ENCODE data around the gene SREK1.

The SREK1 gene

DNA sequence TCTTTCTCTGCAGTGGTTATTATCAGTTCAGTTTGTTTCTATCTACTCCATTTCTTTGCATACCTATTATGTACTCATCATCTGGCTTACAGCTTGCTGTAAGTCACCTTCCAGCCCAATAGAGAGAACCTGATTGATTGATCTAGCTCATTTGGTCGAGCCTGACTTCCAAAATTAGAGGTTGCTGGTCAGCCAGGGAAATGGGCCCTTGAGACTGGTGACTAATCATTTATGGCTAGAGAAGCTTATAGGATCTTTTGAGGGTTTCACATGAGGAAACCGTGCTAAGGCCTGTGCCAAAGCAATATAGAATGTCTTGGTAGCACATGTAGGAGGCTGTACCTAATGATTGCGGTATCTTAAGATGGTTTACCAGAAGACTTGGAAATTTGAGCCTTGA, 5.8 kb downstream of the SREK1 start:
- peaks cover 14% of the 10 kb centered on the region; the same call in 1 of the 2 replicates for H3K36me3 ChIP-seq (ENCODE audit: low read length)
- peaks cover 100% of the 10 kb centered on the region for H3K79me2 ChIP-seq (ENCODE audit: insufficient read depth, low read length)
- no peak overlapping the region for H2AFZ ChIP-seq (ENCODE audit: low read depth, low read length, severe bottlenecking)
- no peaks in the 10 kb centered on the region for H3K9me3 ChIP-seq (ENCODE audit: insufficient read depth, low read length)
- H3K9ac ChIP-seq (ENCODE audit: low read length) = no peak overlapping the region
- H3K27me3 ChIP-seq (ENCODE audit: low read length) = no peaks in the 10 kb centered on the region
- no peak overlapping the region for H3K4me2 ChIP-seq (ENCODE audit: low read depth, low read length, poor library complexity, severe bottlenecking)
- peaks cover 12% of the 10 kb centered on the region; the same call in 1 of the 2 replicates for H3F3A ChIP-seq (ENCODE audit: insufficient read depth)
- peaks cover 38% of the 10 kb centered on the region for H4K20me1 ChIP-seq (ENCODE audit: low read depth, low read length)
- no peaks in the 10 kb centered on the region for H3K9me2 ChIP-seq (replicated peaks; ENCODE audit: insufficient read depth, low read length)
- no peak overlapping the region for H3K4me3 ChIP-seq (ENCODE audit: insufficient read depth, low read length, poor library complexity, severe bottlenecking)
- no peak overlapping the region for H3K27ac ChIP-seq (ENCODE audit: low read depth, low read length)
- TF ChIP-seq EZH2phosphoT487 (conservative IDR thresholded peaks at IDR 0.05; ENCODE audit: low read length) = no peak
- TF ChIP-seq, protein P1, sequence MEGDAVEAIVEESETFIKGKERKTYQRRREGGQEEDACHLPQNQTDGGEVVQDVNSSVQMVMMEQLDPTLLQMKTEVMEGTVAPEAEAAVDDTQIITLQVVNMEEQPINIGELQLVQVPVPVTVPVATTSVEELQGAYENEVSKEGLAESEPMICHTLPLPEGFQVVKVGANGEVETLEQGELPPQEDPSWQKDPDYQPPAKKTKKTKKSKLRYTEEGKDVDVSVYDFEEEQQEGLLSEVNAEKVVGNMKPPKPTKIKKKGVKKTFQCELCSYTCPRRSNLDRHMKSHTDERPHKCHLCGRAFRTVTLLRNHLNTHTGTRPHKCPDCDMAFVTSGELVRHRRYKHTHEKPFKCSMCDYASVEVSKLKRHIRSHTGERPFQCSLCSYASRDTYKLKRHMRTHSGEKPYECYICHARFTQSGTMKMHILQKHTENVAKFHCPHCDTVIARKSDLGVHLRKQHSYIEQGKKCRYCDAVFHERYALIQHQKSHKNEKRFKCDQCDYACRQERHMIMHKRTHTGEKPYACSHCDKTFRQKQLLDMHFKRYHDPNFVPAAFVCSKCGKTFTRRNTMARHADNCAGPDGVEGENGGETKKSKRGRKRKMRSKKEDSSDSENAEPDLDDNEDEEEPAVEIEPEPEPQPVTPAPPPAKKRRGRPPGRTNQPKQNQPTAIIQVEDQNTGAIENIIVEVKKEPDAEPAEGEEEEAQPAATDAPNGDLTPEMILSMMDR (IDR thresholded peaks at IDR 0.05; ENCODE audit: insufficient read depth, low read length, poor library complexity, severe bottlenecking) = no peak

DNA sequence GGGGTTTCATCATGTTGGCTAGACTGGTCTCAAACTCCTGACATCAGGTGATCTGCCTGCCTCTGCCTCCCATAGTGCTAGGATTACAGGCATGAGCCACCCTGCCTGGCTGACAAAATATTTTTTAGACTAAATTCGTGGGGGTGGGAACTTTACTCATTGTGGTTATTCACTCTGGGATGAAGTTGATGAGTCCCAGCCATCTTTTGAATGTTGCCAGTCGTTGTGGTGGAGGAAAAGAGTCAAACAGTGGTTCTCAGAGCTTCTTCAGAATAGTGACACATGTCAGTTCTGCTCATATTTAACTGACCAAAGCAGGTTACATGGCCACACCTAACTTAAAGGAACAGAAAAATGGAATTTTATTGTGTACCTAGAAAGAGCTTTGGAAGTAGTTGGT, 6.9 kb downstream of the SREK1 start:
- H3K36me3 ChIP-seq (ENCODE audit: low read length) = peaks cover 24% of the 10 kb centered on the region; the same call in 1 of the 2 replicates
- H3K9ac ChIP-seq (ENCODE audit: low read length) = no peak overlapping the region
- H3K27ac ChIP-seq (ENCODE audit: low read depth, low read length) = no peak overlapping the region
- peaks cover 12% of the 10 kb centered on the region; the same call in 1 of the 2 replicates for H3F3A ChIP-seq (ENCODE audit: insufficient read depth)
- peaks cover 41% of the 10 kb centered on the region for H4K20me1 ChIP-seq (ENCODE audit: low read depth, low read length)
- no peak overlapping the region for H3K4me3 ChIP-seq (ENCODE audit: insufficient read depth, low read length, poor library complexity, severe bottlenecking)
- H3K79me2 ChIP-seq (ENCODE audit: insufficient read depth, low read length) = peaks cover 100% of the 10 kb centered on the region
- TF ChIP-seq EZH2phosphoT487 (conservative IDR thresholded peaks at IDR 0.05; ENCODE audit: low read length) = no peak
- TF ChIP-seq, protein P1 (IDR thresholded peaks at IDR 0.05; ENCODE audit: insufficient read depth, low read length, poor library complexity, severe bottlenecking) = no peak
- H3K9me2 ChIP-seq (replicated peaks; ENCODE audit: insufficient read depth, low read length) = no peaks in the 10 kb centered on the region
- no peak overlapping the region for H3K4me2 ChIP-seq (ENCODE audit: low read depth, low read length, poor library complexity, severe bottlenecking)
- H3K9me3 ChIP-seq (ENCODE audit: insufficient read depth, low read length) = no peaks in the 10 kb centered on the region
- no peak overlapping the region for H2AFZ ChIP-seq (ENCODE audit: low read depth, low read length, severe bottlenecking)
- no peaks in the 10 kb centered on the region for H3K27me3 ChIP-seq (ENCODE audit: low read length)

DNA sequence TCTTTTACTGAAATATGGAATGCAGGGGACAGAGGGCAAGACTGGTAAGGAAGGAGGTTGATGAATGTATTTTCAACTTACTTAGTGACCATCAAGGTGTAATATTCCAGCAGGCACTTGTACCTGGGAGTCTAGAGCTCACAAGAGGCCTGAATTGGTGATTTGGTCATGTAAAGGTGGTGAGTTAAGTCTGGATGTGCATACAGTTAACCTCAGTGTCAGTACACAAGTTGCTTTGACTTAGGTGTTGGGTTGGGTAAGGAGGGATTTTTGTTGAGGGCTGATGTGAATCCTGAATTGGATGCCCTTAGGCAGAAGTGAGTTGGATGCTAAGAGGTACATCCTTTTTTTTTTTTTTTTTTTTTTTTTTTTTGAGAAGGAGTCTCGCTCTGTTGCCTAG, 7.4 kb downstream of the SREK1 start:
- Histone ChIP-seq H3K4me3 (ENCODE audit: insufficient read depth, low read length, poor library complexity, severe bottlenecking) (no peak overlapping the region), H3K79me2 (ENCODE audit: insufficient read depth, low read length) (peaks cover 100% of the 10 kb centered on the region), H2AFZ (ENCODE audit: low read depth, low read length, severe bottlenecking) (no peak overlapping the region), H3K9me3 (ENCODE audit: insufficient read depth, low read length) (no peaks in the 10 kb centered on the region), H3K4me2 (ENCODE audit: low read depth, low read length, poor library complexity, severe bottlenecking) (no peak overlapping the region), H4K20me1 (ENCODE audit: low read depth, low read length) (peaks cover 45% of the 10 kb centered on the region), H3K9me2 (replicated peaks; ENCODE audit: insufficient read depth, low read length) (no peaks in the 10 kb centered on the region), H3K27ac (ENCODE audit: low read depth, low read length) (no peak overlapping the region), H3F3A (ENCODE audit: insufficient read depth) (peaks cover 17% of the 10 kb centered on the region; the same call in 1 of the 2 replicates), H3K9ac (ENCODE audit: low read length) (no peak overlapping the region), H3K27me3 (ENCODE audit: low read length) (no peaks in the 10 kb centered on the region), H3K36me3 (ENCODE audit: low read length) (peaks cover 29% of the 10 kb centered on the region; the same call in 1 of the 2 replicates)
- TF ChIP-seq, protein P1 (IDR thresholded peaks at IDR 0.05; ENCODE audit: insufficient read depth, low read length, poor library complexity, severe bottlenecking) = no peak
- no peak for TF ChIP-seq EZH2phosphoT487 (conservative IDR thresholded peaks at IDR 0.05; ENCODE audit: low read length)
